HCT116 (cell line): ENCODE data around the gene DAPP1.

ENCODE experiments used
- ATF3 ChIP-seq: IDR thresholded peaks from 2 replicates; pipeline ENCODE4 v1.6.1; 2012
- CEBPB ChIP-seq: IDR thresholded peaks from 2 replicates; pipeline ENCODE4 v1.6.1; 2012; ENCODE audit warnings: low read depth
- CTCF ChIP-seq, 3 experiments: fragments of 200-600 bp in 1 of 3; sonication (generic) in 1 of 3; IDR thresholded peaks in 2 of 3; conservative IDR thresholded peaks in 1 of 3; 2 replicates each; pipeline ENCODE4 v1.5.1; 2012 to 2017; ENCODE audit warnings: low read depth in 2 of 3, low read length in 2 of 3, antibody characterized with exemption in 1 of 3, borderline replicate concordance in 1 of 3, control low read depth in 1 of 3, mild to moderate bottlenecking in 1 of 3, mixed read lengths in 1 of 3, mixed run types in 1 of 3, moderate library complexity in 1 of 3; ENCODE audit not compliant: insufficient read depth in 1 of 3
- EZH2 ChIP-seq: fragments of 200-600 bp; sonication (generic); IDR thresholded peaks from 2 replicates; pipeline ENCODE4 v1.6.1; 2017; ENCODE audit warnings: antibody characterized with exemption, mixed run types
- EZH2phosphoT487 ChIP-seq: fragments of 200-600 bp; IDR thresholded peaks from 2 replicates; pipeline ENCODE4 v1.6.1; 2018; ENCODE audit warnings: antibody characterized with exemption, borderline replicate concordance
- JUND ChIP-seq: IDR thresholded peaks from 2 replicates; pipeline ENCODE4 v1.6.1; 2012
- MAX ChIP-seq: IDR thresholded peaks from 2 replicates; pipeline ENCODE4 v1.6.1; 2012
- POLR2A ChIP-seq: IDR thresholded peaks from 2 replicates; pipeline ENCODE4 v1.7.0; 2011; ENCODE audit warnings: borderline replicate concordance; ENCODE audit not compliant: insufficient read depth, insufficient read length; ENCODE audit errors: extremely low read depth
- POLR2AphosphoS5 ChIP-seq: IDR thresholded peaks from 2 replicates; pipeline ENCODE4 v1.6.1; 2011; ENCODE audit warnings: mild to moderate bottlenecking, low read depth, low read length, moderate library complexity
- RAD21 ChIP-seq: IDR thresholded peaks from 2 replicates; pipeline ENCODE4 v1.6.1; 2012; ENCODE audit warnings: low read depth, mild to moderate bottlenecking
- REST ChIP-seq: IDR thresholded peaks from 2 replicates; pipeline ENCODE4 v1.6.1; 2012; ENCODE audit warnings: low read depth
- SIN3A ChIP-seq: IDR thresholded peaks from 2 replicates; pipeline ENCODE4 v1.6.1; 2012; ENCODE audit warnings: low read depth
- SRF ChIP-seq: IDR thresholded peaks from 2 replicates; pipeline ENCODE4 v1.6.1; 2012; ENCODE audit warnings: low read depth
- ZBTB33 ChIP-seq: IDR thresholded peaks from 2 replicates; pipeline ENCODE4 v1.6.1; 2011; ENCODE audit warnings: mild to moderate bottlenecking, low read length, moderate library complexity; ENCODE audit not compliant: insufficient replicate concordance; ENCODE audit errors: extremely low read depth

- TF ChIP-seq CTCF (IDR thresholded peaks at IDR 0.05 in 2 of 3, conservative IDR thresholded peaks at IDR 0.05 in 1 of 3; ENCODE audit: borderline replicate concordance in 1 of 3, insufficient read depth in 1 of 3, low read depth in 2 of 3, low read length in 2 of 3), result peak; percentile 81 to 91 (median 89)
- no peak for TF ChIP-seq EZH2
- TF ChIP-seq REST, result no peak
- TF ChIP-seq MAX, result no peak
- no peak for TF ChIP-seq SRF
- TF ChIP-seq ZBTB33, result no peak
- no peak for TF ChIP-seq POLR2AphosphoS5
- no peak for TF ChIP-seq JUND
- TF ChIP-seq EZH2phosphoT487, result no peak
- TF ChIP-seq POLR2A, result no peak
- no peak for TF ChIP-seq CEBPB
- peak; percentile 94 for TF ChIP-seq RAD21
- no peak for TF ChIP-seq SIN3A
- TF ChIP-seq ATF3, result no peak
These were observed 8.3 kb upstream of the DAPP1 start for GRCh38 chr4:99808260-99808857.
